ENCODE results near the gene SLC9A4.

DNA sequence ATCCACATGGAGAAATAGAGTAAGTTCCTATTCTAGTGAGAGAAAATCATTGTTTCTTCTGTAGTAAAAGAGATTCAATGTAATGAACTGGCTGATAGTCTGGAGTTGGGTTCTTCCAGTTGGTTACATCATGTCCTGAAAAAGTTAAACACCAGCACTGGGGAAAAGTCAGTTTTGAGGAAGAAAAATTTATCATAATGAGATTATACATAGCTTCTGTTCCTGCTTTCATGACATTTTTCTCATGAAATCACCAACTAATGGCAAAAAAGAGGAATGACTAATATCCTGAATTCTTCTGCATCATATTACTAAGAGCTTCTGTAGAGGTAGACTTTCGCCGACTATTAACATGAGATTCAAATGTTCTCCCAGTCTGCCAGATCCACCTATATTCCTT is 77.1 kb downstream of the SLC9A4 start:
- TF ChIP-seq PML (IDR thresholded peaks at IDR 0.05; ENCODE audit: low read length) (no peak), POLR2A (IDR thresholded peaks at IDR 0.05; ENCODE audit: low read depth, low read length) (no peak), EGR1 (IDR thresholded peaks at IDR 0.05; ENCODE audit: borderline replicate concordance in 1 of 2, low read depth in 2 of 2, low read length in 2 of 2) (no peak), SREBF1 (IDR thresholded peaks at IDR 0.05; ENCODE audit: low read length) (no peak), POLR2AphosphoS2 (IDR thresholded peaks at IDR 0.05; ENCODE audit: low read depth, low read length) (no peak), CREB1 (IDR thresholded peaks at IDR 0.05; ENCODE audit: low read depth) (no peak), SRF (IDR thresholded peaks at IDR 0.05; ENCODE audit: low read depth in 2 of 2, low read length in 2 of 2) (no peak), PAX5 (IDR thresholded peaks at IDR 0.05; ENCODE audit: borderline replicate concordance, low read depth, low read length) (no peak)
- TF ChIP-seq, protein P1, sequence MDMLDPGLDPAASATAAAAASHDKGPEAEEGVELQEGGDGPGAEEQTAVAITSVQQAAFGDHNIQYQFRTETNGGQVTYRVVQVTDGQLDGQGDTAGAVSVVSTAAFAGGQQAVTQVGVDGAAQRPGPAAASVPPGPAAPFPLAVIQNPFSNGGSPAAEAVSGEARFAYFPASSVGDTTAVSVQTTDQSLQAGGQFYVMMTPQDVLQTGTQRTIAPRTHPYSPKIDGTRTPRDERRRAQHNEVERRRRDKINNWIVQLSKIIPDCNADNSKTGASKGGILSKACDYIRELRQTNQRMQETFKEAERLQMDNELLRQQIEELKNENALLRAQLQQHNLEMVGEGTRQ (IDR thresholded peaks at IDR 0.05; ENCODE audit: borderline replicate concordance, low read depth, low read length), result no peak
- TF ChIP-seq, protein P2, sequence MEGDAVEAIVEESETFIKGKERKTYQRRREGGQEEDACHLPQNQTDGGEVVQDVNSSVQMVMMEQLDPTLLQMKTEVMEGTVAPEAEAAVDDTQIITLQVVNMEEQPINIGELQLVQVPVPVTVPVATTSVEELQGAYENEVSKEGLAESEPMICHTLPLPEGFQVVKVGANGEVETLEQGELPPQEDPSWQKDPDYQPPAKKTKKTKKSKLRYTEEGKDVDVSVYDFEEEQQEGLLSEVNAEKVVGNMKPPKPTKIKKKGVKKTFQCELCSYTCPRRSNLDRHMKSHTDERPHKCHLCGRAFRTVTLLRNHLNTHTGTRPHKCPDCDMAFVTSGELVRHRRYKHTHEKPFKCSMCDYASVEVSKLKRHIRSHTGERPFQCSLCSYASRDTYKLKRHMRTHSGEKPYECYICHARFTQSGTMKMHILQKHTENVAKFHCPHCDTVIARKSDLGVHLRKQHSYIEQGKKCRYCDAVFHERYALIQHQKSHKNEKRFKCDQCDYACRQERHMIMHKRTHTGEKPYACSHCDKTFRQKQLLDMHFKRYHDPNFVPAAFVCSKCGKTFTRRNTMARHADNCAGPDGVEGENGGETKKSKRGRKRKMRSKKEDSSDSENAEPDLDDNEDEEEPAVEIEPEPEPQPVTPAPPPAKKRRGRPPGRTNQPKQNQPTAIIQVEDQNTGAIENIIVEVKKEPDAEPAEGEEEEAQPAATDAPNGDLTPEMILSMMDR (IDR thresholded peaks at IDR 0.05 in 2 of 3, conservative IDR thresholded peaks at IDR 0.05 in 1 of 3; ENCODE audit: control insufficient read depth in 2 of 3, extremely low read depth in 1 of 3, insufficient read depth in 1 of 3, low read depth in 3 of 3, low read length in 3 of 3), result no peak
- TF ChIP-seq, protein P3, sequence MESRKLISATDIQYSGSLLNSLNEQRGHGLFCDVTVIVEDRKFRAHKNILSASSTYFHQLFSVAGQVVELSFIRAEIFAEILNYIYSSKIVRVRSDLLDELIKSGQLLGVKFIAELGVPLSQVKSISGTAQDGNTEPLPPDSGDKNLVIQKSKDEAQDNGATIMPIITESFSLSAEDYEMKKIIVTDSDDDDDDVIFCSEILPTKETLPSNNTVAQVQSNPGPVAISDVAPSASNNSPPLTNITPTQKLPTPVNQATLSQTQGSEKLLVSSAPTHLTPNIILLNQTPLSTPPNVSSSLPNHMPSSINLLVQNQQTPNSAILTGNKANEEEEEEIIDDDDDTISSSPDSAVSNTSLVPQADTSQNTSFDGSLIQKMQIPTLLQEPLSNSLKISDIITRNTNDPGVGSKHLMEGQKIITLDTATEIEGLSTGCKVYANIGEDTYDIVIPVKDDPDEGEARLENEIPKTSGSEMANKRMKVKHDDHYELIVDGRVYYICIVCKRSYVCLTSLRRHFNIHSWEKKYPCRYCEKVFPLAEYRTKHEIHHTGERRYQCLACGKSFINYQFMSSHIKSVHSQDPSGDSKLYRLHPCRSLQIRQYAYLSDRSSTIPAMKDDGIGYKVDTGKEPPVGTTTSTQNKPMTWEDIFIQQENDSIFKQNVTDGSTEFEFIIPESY (IDR thresholded peaks at IDR 0.05), result no peak
